22Rv1 (cell line): ENCODE data around the gene THPO.

Source experiments
- CTCF ChIP-seq: fragments of 450-650 bp; IDR thresholded peaks from 2 replicates; pipeline ENCODE4 v1.5.1; 2017; ENCODE audit warnings: mild to moderate bottlenecking
- ZFX ChIP-seq: fragments of 450-650 bp; IDR thresholded peaks from 2 replicates; pipeline ENCODE4 v1.6.1; 2017; ENCODE audit warnings: antibody characterized with exemption, borderline replicate concordance

DNA sequence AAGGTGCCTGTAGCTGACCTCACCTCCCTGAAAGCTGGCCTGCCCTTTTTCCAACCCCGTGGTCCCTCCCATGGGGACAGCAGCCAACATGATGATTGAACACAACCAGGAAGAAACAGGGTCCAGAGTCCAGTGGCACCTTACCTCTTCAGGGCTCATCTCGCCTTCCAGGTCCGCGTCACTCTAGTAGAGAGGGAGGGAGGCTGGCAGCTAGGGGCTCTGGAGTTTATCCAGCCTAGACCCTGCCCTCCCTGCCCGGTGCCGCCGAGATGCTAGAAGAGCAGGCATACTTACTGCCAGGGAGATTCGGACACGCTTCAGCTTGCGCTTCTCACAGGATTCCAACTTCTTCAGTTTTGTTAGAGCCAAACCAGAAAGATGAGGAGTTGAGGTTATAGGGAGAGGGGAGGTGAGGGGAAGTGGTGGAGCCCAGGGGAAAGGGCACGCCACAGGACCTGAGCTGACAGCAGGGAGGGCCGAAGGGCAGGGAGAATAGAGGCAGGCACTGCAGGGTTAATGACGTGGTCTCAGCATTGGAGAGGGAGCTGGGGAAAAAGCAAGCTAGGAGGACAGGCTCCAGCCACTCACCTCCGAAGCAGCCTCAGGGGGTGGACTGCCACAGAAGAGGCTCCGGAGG, 25.7 kb downstream of the THPO start:
- TF ChIP-seq CTCF (no peak), ZFX (no peak)
